Loucy (cell line): ENCODE data around the gene SP2.

Experiments used
- EZH2phosphoT487 ChIP-seq: fragments of 200-600 bp; IDR thresholded peaks from 2 replicates; pipeline ENCODE4 v1.6.1; 2018; ENCODE audit warnings: antibody characterized with exemption, mild to moderate bottlenecking, moderate library complexity, borderline replicate concordance
- TF ChIP-seq, protein P1 (sequence below): fragments of 200-600 bp; sonication (generic); conservative IDR thresholded peaks from 2 replicates; pipeline ENCODE4 v1.5.1; 2014; ENCODE audit warnings: mild to moderate bottlenecking, antibody characterized with exemption, low read length

DNA sequence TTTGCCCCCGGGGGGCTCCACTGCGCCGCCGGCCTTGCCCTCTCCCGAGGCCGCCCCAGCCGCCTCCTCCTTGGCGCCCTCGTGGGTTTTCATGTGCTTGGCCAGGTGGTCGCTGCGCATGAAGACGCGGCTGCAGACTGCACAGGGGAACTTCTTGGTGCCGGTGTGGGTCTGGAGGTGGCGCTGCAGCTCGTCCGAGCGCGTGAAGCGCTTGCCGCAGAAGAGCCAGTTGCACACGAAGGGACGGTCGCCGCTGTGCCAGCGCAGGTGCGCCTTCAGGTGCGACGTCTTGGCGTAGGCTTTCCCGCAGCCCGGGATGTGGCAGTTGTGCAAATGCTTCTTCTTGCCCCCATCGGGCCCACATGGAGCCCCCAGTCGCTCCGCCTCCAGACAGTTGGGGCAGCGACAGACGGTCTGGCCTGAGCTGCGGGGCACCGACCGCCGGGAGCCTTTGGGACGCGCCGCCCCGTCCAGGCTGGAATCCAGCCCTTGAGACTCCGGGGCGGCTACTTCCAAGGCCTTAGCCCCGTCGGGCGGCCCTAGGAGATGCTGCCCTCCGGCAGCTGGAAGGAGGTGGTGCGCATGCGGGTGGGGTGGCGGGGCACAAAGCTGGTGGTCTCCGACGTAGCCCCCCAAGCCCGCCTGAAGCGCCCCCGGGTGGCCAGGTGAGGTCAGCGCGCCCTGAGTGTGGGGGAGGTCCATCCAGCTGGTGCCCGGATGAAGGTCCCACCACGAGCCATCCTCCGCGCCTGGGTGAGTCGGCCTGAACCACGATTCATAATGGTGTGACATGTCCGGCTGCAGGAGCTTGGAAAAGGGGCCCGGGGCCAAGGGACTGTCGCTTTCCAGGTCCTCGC lies 48.5 kb upstream of the SP2 start:
- TF ChIP-seq, protein P1, sequence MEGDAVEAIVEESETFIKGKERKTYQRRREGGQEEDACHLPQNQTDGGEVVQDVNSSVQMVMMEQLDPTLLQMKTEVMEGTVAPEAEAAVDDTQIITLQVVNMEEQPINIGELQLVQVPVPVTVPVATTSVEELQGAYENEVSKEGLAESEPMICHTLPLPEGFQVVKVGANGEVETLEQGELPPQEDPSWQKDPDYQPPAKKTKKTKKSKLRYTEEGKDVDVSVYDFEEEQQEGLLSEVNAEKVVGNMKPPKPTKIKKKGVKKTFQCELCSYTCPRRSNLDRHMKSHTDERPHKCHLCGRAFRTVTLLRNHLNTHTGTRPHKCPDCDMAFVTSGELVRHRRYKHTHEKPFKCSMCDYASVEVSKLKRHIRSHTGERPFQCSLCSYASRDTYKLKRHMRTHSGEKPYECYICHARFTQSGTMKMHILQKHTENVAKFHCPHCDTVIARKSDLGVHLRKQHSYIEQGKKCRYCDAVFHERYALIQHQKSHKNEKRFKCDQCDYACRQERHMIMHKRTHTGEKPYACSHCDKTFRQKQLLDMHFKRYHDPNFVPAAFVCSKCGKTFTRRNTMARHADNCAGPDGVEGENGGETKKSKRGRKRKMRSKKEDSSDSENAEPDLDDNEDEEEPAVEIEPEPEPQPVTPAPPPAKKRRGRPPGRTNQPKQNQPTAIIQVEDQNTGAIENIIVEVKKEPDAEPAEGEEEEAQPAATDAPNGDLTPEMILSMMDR: peak; percentile 29; the same call in 1 of the 2 replicates
- no peak for TF ChIP-seq EZH2phosphoT487
